Coronary artery (tissue), 2 donors: ENCODE measurements around the gene PLCZ1.
"Not testable (repeated sequence)": the region's sequence is repeated elsewhere in the genome, so short reads cannot be mapped to it uniquely, and the experiment has no call there.

Source experiments
- DNase-seq: peaks from one replicate; pipeline ENCODE4 v3.0.0-alpha.2; 2017; ENCODE audit warnings: low spot score
- H3K27ac ChIP-seq, 2 donors: fragments of 200-600 bp; sonication (generic); one replicate each; pipeline ENCODE4 v1.5.1; 2016 to 2019
- H3K4me3 ChIP-seq: fragments of 200-600 bp; sonication (generic); 2 replicates; pipeline ENCODE4 v1.5.1; 2016; ENCODE audit warnings: mild to moderate bottlenecking, moderate library complexity
- CTCF ChIP-seq: fragments of 200-600 bp; sonication (generic); IDR thresholded peaks from one replicate; pipeline ENCODE4 v1.5.1; 2019; ENCODE audit warnings: antibody characterized with exemption

The PLCZ1 gene

GRCh38 chr12:18706798-18707197, 31.0 kb downstream of the PLCZ1 start:
- H3K27ac ChIP-seq = no peak overlapping the region
- TF ChIP-seq CTCF = no peak

GRCh38 chr12:18703911-18704310, 33.9 kb downstream of the PLCZ1 start:
- H3K4me3 ChIP-seq = no peak overlapping the region
- H3K27ac ChIP-seq = no peak overlapping the region
- DNase-seq = no peak
- no peak for TF ChIP-seq CTCF

More at GRCh38 chr12:18706798-18707197, 31.0 kb downstream of the PLCZ1 start:
- no peak for DNase-seq
- no peak overlapping the region for H3K4me3 ChIP-seq

GRCh38 chr12:18703321-18703720, 34.5 kb downstream of the PLCZ1 start:
- DNase-seq = no peak
- no peak for TF ChIP-seq CTCF
- H3K4me3 ChIP-seq = no peak overlapping the region
- H3K27ac ChIP-seq = no peak overlapping the region

- DNase-seq = no peak
Observed at GRCh38 chr12:18700271-18700670, 37.5 kb downstream of the PLCZ1 start.

GRCh38 chr12:18696971-18697602, 40.7 kb downstream of the PLCZ1 start:
- no peak for DNase-seq
- Histone ChIP-seq H3K4me3 (no peak overlapping the region), H3K27ac (no peak overlapping the region)
- no peak for TF ChIP-seq CTCF

More at GRCh38 chr12:18700271-18700670, 37.5 kb downstream of the PLCZ1 start:
- no peak for TF ChIP-seq CTCF
- Histone ChIP-seq H3K4me3 (no peak overlapping the region), H3K27ac (no peak overlapping the region)

- not testable (repeated sequence) for DNase-seq, H3K27ac ChIP-seq, H3K4me3 ChIP-seq
Observed at GRCh38 chr12:18693986-18694385, 43.8 kb downstream of the PLCZ1 start.

- Histone ChIP-seq H3K4me3 (no peak overlapping the region), H3K27ac (no peak overlapping the region)
- TF ChIP-seq CTCF = no peak
- DNase-seq = no peak
Observed at GRCh38 chr12:18690653-18691052, 47.2 kb downstream of the PLCZ1 start.

- no peak for DNase-seq
- Histone ChIP-seq H3K27ac (no peak overlapping the region), H3K4me3 (no peak overlapping the region)
- no peak for TF ChIP-seq CTCF
Observed at GRCh38 chr12:18689771-18690170, 48.0 kb downstream of the PLCZ1 start.
